ENCODE results near the gene CIAO3. TPM values are rescaled to one million over a fixed set of nuclear protein-coding genes. Genes with fewer than 3 reads are reported as not detected.

CIAO3 gene
- total and polyA plus RNA-seq, 3 donors from 2014 or later = 28.9 to 59.0 (median 58.0) TPM

DNA sequence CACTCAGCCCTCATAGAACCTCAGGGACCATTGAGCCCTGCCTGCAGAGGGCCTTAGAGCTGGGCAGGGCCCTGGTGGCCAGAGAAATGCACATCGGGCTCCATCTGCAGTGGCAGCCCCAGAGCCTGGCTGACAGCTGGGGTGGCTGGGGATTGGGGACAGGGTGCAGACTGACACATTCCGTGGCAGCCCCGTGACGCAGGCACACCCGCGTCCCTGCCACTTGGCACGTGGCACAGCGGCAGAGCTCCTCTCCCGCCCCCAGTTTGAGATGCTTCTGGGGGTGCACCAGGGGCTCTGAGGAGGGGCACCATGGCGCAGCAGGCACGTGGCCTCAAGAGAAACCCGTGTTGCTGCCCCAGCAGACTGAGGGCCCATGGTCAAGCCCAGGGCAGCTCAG is 37.4 kb downstream of the CIAO3 start:
- WGBS, 2 donors = 88% methylated on average over 9 of the region's 12 CpGs; no CpG with 5 or more reads in 1 of the 2 donors

DNA sequence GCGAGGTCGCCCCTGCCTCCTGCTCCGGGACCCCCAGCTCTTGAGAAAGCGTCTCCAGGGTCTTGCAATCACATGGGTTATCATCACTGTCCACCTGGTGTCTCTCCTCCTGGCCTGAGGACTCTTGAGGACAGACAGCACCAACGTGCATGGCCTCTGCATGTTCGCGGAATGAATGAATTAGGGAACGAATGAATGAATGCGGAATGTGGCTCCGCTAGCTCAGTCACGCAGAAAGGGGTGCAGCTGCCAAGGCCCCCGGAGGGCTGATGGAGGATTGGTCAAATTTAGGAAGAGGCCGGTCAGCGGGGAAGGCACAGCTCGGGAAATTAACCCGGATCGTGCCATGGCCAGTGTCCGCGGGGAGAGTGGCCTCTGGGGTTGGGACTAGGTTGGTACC is 38.5 kb downstream of the CIAO3 start:
- no peak for DNase-seq
- H3K27me3 ChIP-seq = no peaks in the 10 kb centered on the region
- TF ChIP-seq POLR2A (IDR thresholded peaks at IDR 0.05) = no peak
- TF ChIP-seq, protein P1, sequence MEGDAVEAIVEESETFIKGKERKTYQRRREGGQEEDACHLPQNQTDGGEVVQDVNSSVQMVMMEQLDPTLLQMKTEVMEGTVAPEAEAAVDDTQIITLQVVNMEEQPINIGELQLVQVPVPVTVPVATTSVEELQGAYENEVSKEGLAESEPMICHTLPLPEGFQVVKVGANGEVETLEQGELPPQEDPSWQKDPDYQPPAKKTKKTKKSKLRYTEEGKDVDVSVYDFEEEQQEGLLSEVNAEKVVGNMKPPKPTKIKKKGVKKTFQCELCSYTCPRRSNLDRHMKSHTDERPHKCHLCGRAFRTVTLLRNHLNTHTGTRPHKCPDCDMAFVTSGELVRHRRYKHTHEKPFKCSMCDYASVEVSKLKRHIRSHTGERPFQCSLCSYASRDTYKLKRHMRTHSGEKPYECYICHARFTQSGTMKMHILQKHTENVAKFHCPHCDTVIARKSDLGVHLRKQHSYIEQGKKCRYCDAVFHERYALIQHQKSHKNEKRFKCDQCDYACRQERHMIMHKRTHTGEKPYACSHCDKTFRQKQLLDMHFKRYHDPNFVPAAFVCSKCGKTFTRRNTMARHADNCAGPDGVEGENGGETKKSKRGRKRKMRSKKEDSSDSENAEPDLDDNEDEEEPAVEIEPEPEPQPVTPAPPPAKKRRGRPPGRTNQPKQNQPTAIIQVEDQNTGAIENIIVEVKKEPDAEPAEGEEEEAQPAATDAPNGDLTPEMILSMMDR (IDR thresholded peaks at IDR 0.05) = no peak
- intact Hi-C loops (cut with DNase I; ENCODE audit: low total_unique reads) = no loop called here
- H3K36me3 ChIP-seq (ENCODE audit: low read depth, missing control alignments) = no peaks in the 10 kb centered on the region
- no peaks in the 10 kb centered on the region for H3K4me1 ChIP-seq
- no peak overlapping the region for H3K4me3 ChIP-seq
- no peaks in the 10 kb centered on the region for H3K9me3 ChIP-seq
- 87 to 88% methylated on average over 14 to 19 of the region's 19 CpGs for WGBS, 2 donors
- no peak overlapping the region for H3K27ac ChIP-seq

More for the DNA sequence above, 37.4 kb downstream of the CIAO3 start:
- no peaks in the 10 kb centered on the region for H3K36me3 ChIP-seq (ENCODE audit: low read depth, missing control alignments)
- no peaks in the 10 kb centered on the region for H3K9me3 ChIP-seq
- no peak overlapping the region for H3K4me3 ChIP-seq
- no peak overlapping the region for H3K27ac ChIP-seq
- H3K27me3 ChIP-seq = no peaks in the 10 kb centered on the region
- no peak for DNase-seq
- TF ChIP-seq, protein P1 (IDR thresholded peaks at IDR 0.05) = no peak
- no peak for TF ChIP-seq POLR2A (IDR thresholded peaks at IDR 0.05)
- intact Hi-C loops (cut with DNase I; ENCODE audit: low total_unique reads) = no loop called here
- H3K4me1 ChIP-seq = no peaks in the 10 kb centered on the region

DNA sequence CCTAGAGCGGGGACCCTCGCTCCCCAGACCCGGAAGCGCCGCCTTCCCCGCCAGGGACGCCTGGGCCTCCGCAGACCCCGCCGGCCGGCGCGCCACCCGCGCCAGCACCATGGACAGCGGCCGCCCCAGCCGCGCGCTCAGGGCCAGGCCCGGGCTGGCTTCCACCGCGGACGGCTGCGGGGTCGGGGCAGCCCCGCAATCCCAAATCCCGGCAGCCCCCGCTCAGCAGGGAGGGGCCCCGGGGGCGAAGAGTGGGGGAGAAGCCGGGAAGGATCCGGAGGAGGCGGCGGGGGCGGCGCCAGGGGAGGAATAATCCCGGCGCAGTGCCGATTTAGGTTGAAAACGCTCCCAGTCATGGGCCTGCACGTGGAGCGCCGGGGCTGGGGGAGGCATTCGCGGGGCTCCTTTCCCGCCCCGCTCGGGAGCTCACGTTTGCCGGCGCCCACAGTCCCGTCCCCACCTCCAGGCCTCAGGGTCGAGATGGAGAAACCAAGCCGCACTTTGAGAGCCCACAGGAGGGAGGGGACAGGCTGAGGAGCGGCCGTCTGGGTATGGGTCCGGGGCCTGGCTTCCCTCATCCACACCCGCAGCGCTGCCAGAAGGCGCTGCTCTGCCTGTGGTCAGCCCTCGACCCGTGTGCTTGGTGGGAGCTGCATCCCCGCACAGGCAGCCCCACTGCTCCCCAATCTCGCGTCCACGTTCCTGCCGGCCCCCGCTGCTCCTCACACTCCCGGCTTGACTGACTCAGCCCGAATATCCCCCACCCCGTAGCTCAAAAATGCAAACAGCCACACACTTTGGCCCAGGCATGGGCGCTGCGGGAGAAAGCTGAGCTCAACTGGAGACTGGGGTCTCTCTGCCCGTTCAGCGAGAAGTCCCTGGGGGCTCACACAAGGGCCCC is 39.9 kb downstream of the CIAO3 start:
- Histone ChIP-seq H3K27me3 (no peaks in the 10 kb centered on the region), H3K4me1 (no peaks in the 10 kb centered on the region), H3K27ac (no peak overlapping the region), H3K36me3 (ENCODE audit: low read depth, missing control alignments) (no peaks in the 10 kb centered on the region), H3K9me3 (no peaks in the 10 kb centered on the region), H3K4me3 (no peak overlapping the region)
- DNase-seq = no peak
- WGBS, 2 donors = 3 to 5% methylated on average over 38 to 52 of the region's 76 CpGs
- TF ChIP-seq, protein P1 (IDR thresholded peaks at IDR 0.05) = no peak
- TF ChIP-seq POLR2A (IDR thresholded peaks at IDR 0.05) = no peak
- intact Hi-C loops (cut with DNase I; ENCODE audit: low total_unique reads) = no loop called here

- intact Hi-C loops (cut with DNase I; ENCODE audit: low total_unique reads) = no loop called here
- 79 to 82% methylated on average over 7 to 19 of the region's 19 CpGs for WGBS, 2 donors
- Histone ChIP-seq H3K27me3 (no peaks in the 10 kb centered on the region), H3K4me3 (no peak overlapping the region), H3K9me3 (no peaks in the 10 kb centered on the region), H3K27ac (no peak overlapping the region), H3K36me3 (ENCODE audit: low read depth, missing control alignments) (no peaks in the 10 kb centered on the region), H3K4me1 (peaks cover 4% of the 10 kb centered on the region)
- DNase-seq = no peak
- TF ChIP-seq, protein P1 (IDR thresholded peaks at IDR 0.05) = no peak
- no peak for TF ChIP-seq POLR2A (IDR thresholded peaks at IDR 0.05)
These were observed 41.7 kb downstream of the CIAO3 start for GRCh38 chr16:698911-699671.

Measured in testis (tissue), 3 donors.